HEK293T (cell line): Measurements from ENCODE around the gene DDX10.
"Not testable (repeated sequence)": the region's sequence is repeated elsewhere in the genome, so short reads cannot be mapped to it uniquely, and the experiment has no call there.

Source experiments
- CTCF ChIA-PET: fragments of 350-600 bp; formaldehyde crosslinking; extraction: SDS; loops from one replicate; lab custom pipeline; 2021; ENCODE audit warnings: antibody characterized with exemption, inconsistent platforms; lab: Yijun Ruan, JAX
- POLR2A ChIA-PET: fragments of 350-600 bp; formaldehyde crosslinking; extraction: SDS; loops from one replicate; lab custom pipeline; 2020; ENCODE audit warnings: antibody characterized with exemption, inconsistent platforms; lab: Yijun Ruan, JAX
- DNase-seq: peaks from one replicate; pipeline ENCODE4 v3.0.0; 2012; ENCODE audit warnings: mixed read lengths; ENCODE audit errors: extremely low spot score
- ARNT ChIP-seq: fragments of 450-650 bp; IDR thresholded peaks from 2 replicates; pipeline ENCODE4 v1.6.1; 2017; ENCODE audit warnings: mild to moderate bottlenecking
- BHLHE40 ChIP-seq: fragments of 450-650 bp; IDR thresholded peaks from 2 replicates; pipeline ENCODE4 v1.6.1; 2016; ENCODE audit warnings: mild to moderate bottlenecking, moderate library complexity, borderline replicate concordance
- CTBP1 ChIP-seq: fragments of 450-650 bp; IDR thresholded peaks from 2 replicates; pipeline ENCODE4 v1.6.1; 2016; ENCODE audit warnings: borderline replicate concordance
- ELF4 ChIP-seq: fragments of 450-650 bp; IDR thresholded peaks from 2 replicates; pipeline ENCODE4 v1.6.1; 2017; ENCODE audit warnings: antibody characterized with exemption
- FOXA1 ChIP-seq: fragments of 450-650 bp; IDR thresholded peaks from 2 replicates; pipeline ENCODE4 v1.6.1; 2016; ENCODE audit warnings: mild to moderate bottlenecking
- FOXK2 ChIP-seq: fragments of 450-650 bp; IDR thresholded peaks from 2 replicates; pipeline ENCODE4 v1.6.1; 2016; ENCODE audit warnings: mild to moderate bottlenecking
- FOXM1 ChIP-seq: fragments of 450-650 bp; IDR thresholded peaks from 2 replicates; pipeline ENCODE4 v1.6.1; 2017; ENCODE audit warnings: mild to moderate bottlenecking, borderline replicate concordance
- HDGF ChIP-seq: fragments of 450-650 bp; IDR thresholded peaks from 2 replicates; pipeline ENCODE4 v1.6.1; 2017; ENCODE audit warnings: antibody characterized with exemption, borderline replicate concordance
- L3MBTL2 ChIP-seq: fragments of 450-650 bp; conservative IDR thresholded peaks from 2 replicates; pipeline ENCODE4 v1.6.1; 2016; ENCODE audit warnings: mild to moderate bottlenecking
- LEF1 ChIP-seq: fragments of 450-650 bp; IDR thresholded peaks from 2 replicates; pipeline ENCODE4 v1.6.1; 2017; ENCODE audit warnings: mild to moderate bottlenecking, borderline replicate concordance
- NFRKB ChIP-seq: fragments of 450-650 bp; IDR thresholded peaks from 2 replicates; pipeline ENCODE4 v1.6.1; 2016; ENCODE audit warnings: mild to moderate bottlenecking, moderate library complexity
- PKNOX1 ChIP-seq: fragments of 450-650 bp; IDR thresholded peaks from 2 replicates; pipeline ENCODE4 v1.6.1; 2016
- SP1 ChIP-seq: fragments of 450-650 bp; IDR thresholded peaks from 2 replicates; pipeline ENCODE4 v1.6.1; 2017
- SUZ12 ChIP-seq: fragments of 450-650 bp; IDR thresholded peaks from 2 replicates; pipeline ENCODE4 v1.6.1; 2016; ENCODE audit warnings: mild to moderate bottlenecking
- TARDBP ChIP-seq: fragments of 450-650 bp; IDR thresholded peaks from 2 replicates; pipeline ENCODE4 v1.6.1; 2016
- ZNF384 ChIP-seq: fragments of 450-650 bp; IDR thresholded peaks from 2 replicates; pipeline ENCODE4 v1.6.1; 2016

The DDX10 gene

GRCh38 chr11:108774037-108774730 is 109.3 kb downstream of the DDX10 start:
- TF ChIP-seq SP1: no peak
- TF ChIP-seq LEF1: no peak
- ChIA-PET CTCF (no interaction called here), POLR2A (no interaction called here)
- DNase-seq: no peak

DNA sequence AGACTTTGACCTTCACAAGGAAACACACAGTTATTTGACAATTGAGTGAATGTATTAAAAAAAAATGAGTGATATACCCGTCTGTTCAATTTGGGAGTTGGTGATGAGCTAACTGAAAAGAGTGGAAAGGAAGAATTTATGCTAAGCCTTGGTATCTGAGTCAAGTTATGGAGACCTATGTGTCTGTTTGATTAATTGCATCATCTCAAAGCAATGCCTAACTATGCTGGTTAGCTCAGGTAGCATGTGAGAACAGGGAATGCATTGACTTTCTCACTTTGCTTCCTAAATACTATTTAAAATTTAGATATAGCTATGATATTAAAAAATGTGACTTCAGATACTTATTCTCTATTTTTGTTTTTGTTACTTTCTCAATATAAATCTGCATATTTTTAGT is 110.5 kb downstream of the DDX10 start:
- DNase-seq: no peak
- TF ChIP-seq FOXM1: no peak
- TF ChIP-seq BHLHE40: no peak
- no peak for TF ChIP-seq SUZ12
- no peak for TF ChIP-seq ARNT
- no peak for TF ChIP-seq CTBP1
- no peak for TF ChIP-seq ELF4
- TF ChIP-seq TARDBP: no peak
- TF ChIP-seq FOXK2: no peak
- TF ChIP-seq NFRKB: no peak
- TF ChIP-seq HDGF: no peak
- TF ChIP-seq L3MBTL2: no peak
- no peak for TF ChIP-seq LEF1
- no peak for TF ChIP-seq SP1
- no peak for TF ChIP-seq FOXA1
- no peak for TF ChIP-seq PKNOX1
- no peak for TF ChIP-seq ZNF384
- ChIA-PET CTCF (no interaction called here), POLR2A (no interaction called here)

DNA sequence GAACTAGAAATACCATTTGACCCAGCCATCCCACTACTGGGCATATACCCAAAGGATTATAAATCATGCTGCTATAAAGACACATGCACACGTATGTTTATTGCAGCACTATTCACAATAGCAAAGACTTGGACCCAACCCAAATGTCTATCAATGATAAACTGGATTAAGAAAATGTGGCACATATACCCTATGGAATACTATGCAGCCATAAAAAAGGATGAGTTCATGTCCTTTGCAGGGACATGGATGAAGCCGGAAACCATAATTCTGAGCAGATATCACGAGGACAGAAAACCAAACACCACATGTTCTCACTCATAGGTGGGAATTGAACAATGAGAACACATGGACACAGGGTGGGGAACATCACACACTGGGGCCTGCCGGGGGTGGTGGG is 114.3 kb downstream of the DDX10 start:
- CTCF ChIA-PET, POLR2A ChIA-PET, DNase-seq: not testable (repeated sequence)

DNA sequence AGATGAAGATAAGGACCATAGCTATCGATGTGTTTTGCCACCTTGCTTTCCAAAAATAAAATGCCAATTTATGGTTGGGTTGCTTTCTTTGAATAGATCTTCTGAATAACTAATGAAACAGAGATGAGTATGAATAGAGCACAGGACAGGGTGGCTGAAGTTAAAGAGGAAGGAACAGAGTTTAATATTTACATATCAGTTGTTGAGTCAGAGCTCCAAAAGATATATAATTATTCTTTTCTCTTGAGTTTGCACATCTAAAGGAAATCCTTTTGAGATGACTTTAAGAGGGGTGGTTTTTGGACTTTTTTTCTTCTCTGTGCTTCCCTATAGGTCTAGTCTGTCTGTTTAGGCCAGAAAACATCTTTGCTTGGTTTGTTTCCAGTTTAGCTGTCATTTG is 115.2 kb downstream of the DDX10 start:
- DNase-seq: no peak
- ChIA-PET POLR2A (no interaction called here), CTCF (interaction anchor here (0.6 to 0.9 kb wide), 2 partner anchors 8 to 596 kb away, joined by 3 read pairs; no protein-coding TSS in a partner anchor)
- TF ChIP-seq SP1 (no peak), L3MBTL2 (no peak), PKNOX1 (no peak), BHLHE40 (no peak), FOXK2 (no peak), FOXM1 (no peak), ZNF384 (no peak), HDGF (no peak), ARNT (no peak), NFRKB (no peak), TARDBP (no peak), CTBP1 (no peak), SUZ12 (no peak), LEF1 (no peak), FOXA1 (no peak), ELF4 (no peak)

DNA sequence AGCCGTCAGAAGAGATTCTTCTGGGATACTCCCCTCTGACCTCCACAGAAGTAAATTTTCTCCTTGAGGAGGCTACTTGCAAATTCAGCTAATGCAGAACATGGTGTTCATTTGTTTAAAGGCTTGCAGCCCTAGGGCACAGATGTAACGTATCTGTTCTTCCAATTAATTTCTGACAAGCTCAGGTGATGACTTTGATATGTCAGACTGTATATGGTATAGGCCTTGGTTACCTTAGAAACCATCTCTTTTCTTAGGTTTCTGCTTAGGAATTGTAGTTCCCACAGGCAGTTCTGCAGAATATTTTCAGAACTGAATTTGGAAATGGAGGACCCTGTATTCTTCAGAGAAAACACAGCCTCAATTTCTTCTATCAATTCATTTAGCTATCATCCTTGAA is 117.1 kb downstream of the DDX10 start:
- POLR2A ChIA-PET: no interaction called here
- TF ChIP-seq L3MBTL2 (no peak), BHLHE40 (no peak), FOXK2 (no peak), NFRKB (no peak), PKNOX1 (no peak), ELF4 (no peak), CTBP1 (no peak), ZNF384 (no peak), ARNT (no peak), TARDBP (no peak), FOXA1 (no peak), LEF1 (no peak), HDGF (no peak), SP1 (no peak), SUZ12 (no peak), FOXM1 (no peak)
- CTCF ChIA-PET: interaction anchor here (0.6 kb wide), 1 partner anchor 848 kb away, joined by 6 read pairs; no protein-coding TSS in a partner anchor

GRCh38 chr11:108786281-108786990 is 121.6 kb downstream of the DDX10 start:
- ChIA-PET CTCF (no interaction called here), POLR2A (no interaction called here)
- no peak for DNase-seq
- no peak for TF ChIP-seq ZNF384
- TF ChIP-seq CTBP1: no peak
- TF ChIP-seq FOXA1: no peak
- no peak for TF ChIP-seq BHLHE40
- TF ChIP-seq FOXK2: no peak
- no peak for TF ChIP-seq L3MBTL2
- no peak for TF ChIP-seq HDGF
- no peak for TF ChIP-seq ARNT
- TF ChIP-seq LEF1: no peak
- no peak for TF ChIP-seq FOXM1
- no peak for TF ChIP-seq TARDBP
- TF ChIP-seq SP1: no peak
- no peak for TF ChIP-seq ELF4
- TF ChIP-seq SUZ12: no peak
- TF ChIP-seq PKNOX1: no peak
- TF ChIP-seq NFRKB: no peak

More for the DNA sequence above, 117.1 kb downstream of the DDX10 start:
- DNase-seq: no peak
